Measurements from ENCODE around the gene PECR.
A peak's percentile ranks its signal among the peaks of the same experiment; 100 is the strongest.

Gene PECR

DNA sequence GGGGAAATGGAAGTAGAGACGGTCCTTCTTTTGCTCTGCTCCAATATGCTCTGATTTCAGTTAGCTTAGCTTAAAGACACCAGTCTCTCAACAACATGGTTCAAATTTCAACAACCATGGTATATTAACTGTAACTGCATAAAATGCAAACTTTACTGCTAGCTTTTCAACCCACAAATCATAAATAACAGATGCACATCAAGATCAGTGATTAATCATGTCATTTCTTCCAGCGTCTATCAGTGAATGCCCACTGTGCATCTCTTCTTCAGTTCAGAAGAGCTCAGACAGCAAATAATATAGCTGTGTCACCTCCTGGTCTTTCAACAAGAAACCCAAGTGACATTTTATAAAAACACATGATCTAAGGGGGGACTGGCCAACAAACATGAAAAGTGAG, 12.6 kb downstream of the PECR start:
- no peak for DNase-seq

DNA sequence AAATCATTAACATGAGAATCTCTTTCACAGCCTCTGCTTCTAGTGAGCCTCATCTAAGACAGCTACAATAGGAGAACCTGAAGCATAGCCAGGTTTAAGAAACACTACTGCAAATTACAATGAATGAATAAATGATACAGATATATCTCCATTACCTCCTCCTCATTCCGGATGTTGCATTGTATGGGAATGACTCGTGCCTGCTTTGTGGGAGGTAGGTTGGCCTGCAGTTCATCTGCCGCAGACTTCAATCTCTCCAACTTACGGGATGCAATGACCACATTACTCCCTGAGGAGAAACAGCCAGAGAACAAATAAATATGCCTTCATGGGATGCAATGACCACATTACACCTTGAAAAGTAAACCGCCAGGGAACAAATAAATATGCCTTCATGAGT, 15.4 kb downstream of the PECR start:
- no peak for DNase-seq

DNA sequence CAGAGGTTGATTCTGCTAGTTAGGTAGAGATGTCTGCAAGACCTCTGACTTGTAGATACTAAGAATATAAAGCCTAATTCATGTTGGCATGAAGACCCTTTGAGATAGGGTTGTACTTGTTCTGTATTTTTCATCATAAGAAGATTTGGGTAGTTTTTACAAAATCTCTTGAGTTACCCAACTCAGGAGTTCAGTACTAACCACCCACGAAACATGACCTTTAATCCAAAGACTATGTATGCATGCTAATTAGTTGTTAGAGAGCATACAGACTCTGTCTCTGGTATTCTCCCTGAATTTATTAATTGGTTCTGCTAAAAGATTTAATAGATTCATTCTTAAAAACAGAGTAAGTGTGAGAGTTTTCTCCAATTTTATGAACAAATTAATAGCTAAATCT, 16.9 kb downstream of the PECR start:
- no peak for DNase-seq

DNA sequence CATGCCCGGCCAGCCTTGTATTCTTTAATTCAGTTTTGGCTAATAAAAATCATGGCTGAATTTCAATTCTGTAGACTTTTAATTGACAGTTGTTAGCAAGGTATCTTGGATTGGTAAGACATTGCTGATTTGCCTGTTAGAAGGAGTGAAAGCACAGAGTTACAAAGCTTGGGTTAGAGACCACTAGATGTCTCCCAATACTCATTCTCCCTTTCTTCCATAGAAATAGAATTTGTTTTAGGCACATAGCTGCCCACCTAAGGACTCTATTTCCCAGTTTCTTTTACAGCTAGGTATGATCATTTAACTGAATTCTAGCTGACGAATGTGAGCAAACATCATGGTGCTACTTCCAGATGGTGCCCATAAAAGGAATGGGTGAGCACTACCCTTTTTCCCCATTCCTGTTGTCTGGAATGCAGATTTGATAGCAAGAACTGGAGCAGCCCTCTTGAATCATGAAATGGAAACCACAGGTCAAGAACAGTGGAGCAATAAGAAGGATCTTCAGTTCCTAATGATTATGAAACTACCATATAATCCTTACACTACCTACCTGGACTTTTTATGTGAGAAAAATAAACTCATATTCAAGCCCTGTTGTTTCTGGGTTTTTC, 17.5 kb downstream of the PECR start:
- no peak for DNase-seq

DNA sequence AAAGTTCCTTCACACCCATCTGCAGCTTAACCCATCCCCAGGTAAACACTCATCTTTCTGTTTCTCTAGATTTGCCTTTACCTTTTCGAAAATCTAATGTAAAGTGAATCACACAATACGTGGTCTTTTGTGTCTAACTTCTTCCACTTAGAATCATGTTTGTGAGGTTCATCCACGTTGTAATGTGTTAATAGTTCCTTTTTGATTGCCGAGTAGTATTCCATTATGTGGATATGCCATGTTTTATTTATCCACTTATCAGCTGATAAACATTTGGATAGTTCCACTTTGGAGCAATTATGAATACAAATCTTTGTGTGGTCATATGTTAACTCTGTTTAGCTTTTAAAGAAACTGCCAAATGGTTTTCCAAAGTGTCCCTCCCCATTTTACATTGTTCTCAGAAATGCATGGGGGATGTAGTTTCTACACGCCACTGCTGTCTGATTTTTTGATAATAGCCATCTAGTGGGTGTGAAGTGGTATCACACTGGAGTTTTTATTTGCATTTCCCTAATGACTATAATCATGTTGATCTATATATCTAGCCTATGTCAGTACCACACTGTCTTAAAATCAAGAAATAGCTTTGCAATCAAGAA, 22.3 kb downstream of the PECR start:
- no peak for DNase-seq

DNA sequence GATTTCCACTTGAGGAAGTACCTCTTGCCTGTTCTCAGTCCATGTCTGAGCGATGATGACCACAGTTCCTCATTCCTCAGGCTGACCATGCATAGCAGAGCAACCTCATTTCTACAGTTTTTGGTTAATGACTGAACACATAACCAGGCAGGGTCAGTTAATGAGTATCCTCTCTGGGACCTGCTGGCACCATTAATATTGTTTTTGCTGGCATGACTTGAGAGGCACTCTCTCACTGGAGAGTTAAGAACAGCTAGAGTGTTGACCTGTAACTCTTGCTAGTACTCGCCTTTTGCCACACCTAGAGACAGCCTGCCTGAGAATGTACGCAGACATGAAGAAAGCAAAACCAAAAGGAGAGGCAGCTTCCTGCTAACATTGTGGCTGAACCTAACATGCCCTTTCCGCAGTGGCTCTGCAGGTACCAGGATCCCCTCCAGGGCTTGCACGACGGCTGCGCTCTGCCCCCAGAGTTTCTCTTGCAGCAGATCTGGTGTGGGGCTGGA, 23.9 kb downstream of the PECR start:
- peak; percentile 56 for DNase-seq

DNA sequence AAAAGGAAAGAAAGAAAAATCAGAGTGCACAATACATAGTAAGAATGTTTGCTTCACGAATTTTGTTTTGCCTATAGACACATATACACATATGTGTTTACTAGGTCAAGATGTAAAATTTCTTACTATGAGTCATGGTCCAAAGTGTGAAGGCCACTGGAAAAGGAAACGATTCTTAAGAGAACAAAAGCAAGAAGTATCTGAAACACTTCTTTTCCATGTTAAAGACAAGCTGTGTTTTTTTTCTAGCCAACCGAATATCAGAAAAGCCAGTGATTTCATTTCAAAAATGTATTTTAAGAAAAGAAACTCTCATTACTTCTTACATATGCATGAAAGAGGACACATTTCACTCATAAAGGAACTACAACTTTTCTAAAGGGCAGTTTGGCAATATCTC, 24.9 kb downstream of the PECR start:
- no peak for DNase-seq

DNA sequence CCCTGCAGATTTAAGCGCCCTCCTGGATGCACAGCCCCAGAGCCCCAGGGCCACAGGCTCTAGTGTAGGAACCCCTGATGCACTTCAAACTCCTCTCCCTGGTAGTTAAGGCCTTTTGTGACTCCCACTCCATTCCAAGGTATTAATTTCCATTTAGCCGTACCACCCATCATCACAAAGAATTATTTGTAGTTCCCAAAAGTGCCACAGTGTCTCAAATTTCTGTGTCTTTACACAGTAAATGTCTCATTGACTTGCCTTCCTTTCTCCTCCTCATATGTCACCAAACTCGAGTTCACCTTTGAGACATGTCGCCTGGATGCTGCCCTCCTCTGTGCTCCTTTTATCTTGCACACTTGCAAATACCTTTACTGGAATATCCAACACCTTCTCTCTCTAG, 25.9 kb downstream of the PECR start:
- DNase-seq, result no peak

DNA sequence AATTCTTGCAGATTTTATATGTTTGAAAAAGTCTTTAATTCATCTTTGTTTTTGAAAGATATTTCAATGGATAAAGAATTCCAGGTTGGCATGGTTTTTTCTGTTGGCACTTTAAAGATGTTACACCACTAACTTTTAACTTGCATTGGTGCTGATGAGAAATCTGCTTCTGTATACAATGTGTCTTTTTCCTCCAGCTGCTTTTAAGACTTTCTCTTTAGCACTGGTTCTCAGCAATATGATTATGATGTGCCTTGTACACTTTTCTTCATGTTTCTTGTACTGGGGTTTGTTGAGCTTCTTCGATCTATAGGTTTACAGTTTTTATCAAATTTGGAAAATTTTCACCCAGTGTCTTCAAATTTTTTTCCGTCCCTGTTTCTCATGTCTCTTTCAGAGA, 29.2 kb downstream of the PECR start:
- no peak for DNase-seq

DNA sequence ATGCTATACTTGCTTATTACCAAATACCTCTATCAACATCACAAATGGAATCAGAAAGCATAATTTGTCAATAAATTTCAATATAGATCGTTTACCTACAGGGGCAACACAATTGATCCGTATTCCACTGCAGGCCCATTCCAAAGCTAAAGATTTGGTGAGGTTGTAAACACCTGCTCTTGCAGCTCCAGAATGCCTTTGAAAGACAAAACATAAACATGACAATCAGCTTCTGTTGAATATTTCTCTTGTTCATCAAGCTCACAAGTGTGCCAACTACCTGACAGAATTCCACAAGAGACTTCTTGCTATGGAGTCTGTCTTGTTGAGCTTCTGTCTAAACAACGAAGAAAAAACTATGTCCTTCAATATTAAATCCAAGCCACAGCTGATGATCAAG, 30.3 kb downstream of the PECR start:
- DNase-seq, result no peak

DNA sequence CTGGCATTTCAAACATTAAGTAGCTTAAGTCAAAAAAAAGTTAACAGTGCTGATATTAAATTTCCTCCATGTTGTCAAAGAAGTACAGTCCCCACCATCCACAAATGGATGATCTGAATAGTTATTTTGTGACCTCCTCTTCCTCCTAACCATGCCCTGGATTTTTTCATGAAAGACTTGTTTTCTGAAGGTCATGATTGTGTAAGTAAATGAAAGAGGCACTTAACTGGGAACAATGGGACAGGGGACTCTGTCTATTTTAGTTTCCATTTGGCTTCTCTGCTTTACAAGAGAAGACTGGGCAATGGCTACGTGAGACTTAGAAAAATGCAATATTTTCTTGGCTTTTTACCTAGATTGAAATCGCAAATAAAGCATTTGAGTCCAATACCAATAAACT, 32.2 kb downstream of the PECR start:
- no peak for DNase-seq

DNA sequence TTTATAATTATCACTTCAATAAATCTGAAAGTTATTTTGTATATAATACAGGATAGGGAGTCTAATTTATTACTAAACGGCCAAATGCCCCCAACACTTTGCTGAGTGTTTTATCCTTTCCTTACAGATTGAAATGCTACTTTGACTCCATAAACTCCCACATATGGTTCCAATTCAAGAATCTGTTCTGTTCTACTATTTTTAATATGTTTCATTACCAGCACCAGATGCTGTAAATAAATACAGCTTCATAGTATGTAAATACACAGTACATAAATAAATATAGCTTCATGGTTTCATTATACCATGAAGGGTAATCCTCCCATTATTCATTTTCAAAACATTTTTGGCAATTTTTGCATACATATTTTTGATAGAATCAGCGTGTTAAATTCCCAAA, 34.2 kb downstream of the PECR start:
- no peak for DNase-seq

DNA sequence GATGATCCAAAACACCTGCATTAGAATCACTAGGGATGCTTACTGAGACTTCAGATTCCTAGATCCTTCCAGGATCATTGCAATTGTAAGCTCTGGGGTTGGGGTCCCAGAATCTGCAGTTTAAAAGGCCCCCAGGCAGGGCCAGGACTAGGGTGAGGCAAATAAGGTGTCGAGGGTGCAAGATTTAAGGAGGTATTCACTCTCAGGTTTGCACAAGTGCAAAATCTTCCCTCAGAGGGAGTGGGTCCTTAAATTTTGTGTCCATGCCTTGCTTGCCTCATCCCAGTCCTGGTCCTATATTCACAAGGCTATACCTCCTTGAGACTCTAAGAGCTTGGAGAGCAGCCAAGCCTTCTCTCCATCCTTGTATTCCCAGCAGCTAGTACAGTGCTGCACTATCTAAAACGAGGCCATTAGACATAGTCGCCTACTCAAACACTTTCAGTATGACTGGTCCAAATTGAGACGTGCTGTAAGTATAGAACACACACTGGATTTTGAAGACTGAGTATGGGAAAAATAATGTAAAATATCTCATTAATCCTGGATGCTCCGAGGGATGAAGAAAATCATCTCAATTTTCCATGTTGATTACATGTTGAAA, 36.6 kb downstream of the PECR start:
- no peak for DNase-seq

DNA sequence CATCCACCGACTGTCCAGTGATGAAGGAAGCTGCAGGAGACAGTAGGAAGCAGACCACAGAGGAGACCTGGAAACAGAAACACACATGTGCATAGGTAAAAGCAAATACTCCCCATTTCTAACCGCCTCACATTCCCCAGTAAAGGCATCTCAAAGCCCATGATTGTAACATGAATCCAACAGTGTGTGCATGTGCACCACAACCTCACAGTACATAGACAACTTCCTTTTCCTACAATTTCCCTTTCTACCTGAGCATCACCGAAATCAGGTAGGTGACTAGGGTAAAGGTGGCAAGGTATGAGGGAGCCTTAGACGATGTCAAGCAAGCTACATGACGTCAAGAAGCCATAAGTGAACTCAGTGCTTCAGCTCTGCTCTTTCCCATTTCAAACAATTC, 37.7 kb downstream of the PECR start:
- DNase-seq, result no peak

DNA sequence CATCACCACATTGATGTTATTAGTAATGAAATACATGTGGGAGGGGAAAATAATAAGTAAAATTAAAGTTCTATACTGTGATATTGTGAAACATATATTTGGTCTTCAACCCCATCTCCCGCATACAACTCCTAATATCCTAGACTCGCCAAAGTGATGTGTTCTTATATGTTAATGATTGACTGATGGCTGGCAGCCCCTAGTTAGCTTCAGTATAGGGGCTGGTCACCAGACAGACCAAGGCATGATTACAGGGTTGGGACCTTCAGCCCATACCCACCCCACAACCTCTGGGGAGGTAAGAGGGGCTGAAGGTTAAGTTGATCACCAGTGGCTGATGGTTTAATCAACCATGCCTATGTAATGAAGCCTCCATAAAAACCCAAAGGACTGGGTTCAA, 40.2 kb downstream of the PECR start:
- no peak for DNase-seq

DNA sequence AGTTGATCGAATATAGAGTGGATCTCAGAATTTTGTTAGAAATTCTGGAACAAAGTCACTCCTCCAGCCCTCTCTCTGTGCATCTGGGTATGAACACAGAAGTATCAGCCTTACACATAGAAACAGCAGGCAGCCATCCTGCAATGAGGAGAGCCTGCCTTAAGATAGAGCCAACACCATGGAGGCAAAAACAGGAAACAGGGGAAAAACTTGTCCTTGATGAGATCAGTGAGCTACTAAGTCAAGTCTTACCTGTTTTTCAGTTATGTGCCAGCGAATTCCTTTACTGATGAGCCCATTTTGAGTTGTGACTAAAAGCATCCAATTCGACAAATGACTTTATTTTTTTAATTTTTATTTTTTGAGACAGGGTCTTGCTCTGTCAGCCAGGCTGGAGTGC, 41.7 kb downstream of the PECR start:
- DNase-seq, result no peak

DNA sequence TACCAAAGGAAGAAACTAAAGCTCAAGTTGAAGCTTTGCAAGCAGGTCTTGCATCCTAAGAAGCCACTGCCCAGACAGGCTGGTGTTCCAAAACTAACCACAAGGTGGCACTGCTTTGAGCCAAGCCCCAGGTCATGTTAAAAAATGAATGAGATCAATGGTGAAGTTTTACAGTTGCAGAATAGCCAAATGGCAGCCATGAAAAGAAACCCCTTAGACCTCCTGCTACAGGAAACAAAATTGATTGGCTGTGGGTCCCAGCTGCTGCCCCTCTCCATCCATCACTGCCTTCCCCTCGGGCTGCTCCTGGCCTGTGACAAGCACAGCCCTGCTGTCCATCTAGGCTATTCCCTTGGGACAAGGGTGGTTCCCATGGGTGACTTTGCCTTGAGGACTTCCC, 47.5 kb downstream of the PECR start:
- peak; percentile 83 for DNase-seq

DNA sequence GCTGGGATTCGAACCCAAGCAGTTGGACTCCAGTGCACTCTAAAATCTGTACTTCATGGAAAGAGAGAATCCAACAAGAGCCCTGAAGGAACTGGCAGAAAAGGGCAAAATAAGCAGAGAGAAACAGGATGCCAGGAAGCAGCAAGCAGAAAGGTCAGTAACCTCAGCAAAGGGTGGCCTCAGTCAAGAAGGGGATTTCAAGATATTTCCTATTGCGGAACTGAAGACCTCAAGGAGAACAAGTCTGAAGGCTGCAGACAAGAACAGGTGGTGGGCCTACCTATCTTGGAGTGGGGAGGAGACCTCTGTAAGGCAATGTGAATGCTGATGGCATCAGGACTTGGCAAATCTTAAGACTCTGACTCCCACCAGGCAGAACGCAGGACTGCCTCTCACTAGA, 48.2 kb downstream of the PECR start:
- DNase-seq, result no peak

DNA sequence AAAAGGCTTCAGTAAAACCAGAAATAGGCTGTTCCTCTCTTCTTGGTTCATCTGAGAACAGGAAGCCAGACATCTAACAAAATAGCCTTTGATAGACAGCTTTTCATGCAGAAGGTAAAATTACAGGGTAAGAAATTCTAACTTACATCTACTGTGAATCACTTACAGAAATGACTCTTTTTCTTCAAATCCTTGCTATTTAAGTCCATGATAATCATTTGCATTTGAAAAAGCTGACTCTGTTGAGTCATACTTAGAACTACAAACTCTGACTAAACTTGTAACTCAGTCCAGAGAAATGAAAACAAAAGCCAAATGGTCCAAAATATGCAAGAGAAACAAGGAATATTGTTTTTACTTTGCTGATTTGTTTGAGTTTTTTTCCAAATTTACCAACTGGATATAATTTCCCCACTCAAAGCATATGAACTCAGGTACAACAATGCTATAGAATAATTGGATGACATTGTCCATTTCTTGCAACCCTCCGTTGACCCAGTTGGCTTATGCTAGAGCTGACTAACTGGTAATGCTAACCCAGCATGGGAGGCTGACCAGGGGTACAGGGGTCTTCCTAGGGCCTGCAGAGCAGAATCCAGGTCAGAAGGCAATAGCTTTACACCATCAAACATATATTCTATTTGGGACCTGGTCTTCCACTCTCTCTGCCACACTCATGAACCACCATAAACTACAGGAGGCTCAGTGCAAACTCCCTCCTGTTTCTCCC, 49.5 kb downstream of the PECR start:
- DNase-seq, result no peak

DNA sequence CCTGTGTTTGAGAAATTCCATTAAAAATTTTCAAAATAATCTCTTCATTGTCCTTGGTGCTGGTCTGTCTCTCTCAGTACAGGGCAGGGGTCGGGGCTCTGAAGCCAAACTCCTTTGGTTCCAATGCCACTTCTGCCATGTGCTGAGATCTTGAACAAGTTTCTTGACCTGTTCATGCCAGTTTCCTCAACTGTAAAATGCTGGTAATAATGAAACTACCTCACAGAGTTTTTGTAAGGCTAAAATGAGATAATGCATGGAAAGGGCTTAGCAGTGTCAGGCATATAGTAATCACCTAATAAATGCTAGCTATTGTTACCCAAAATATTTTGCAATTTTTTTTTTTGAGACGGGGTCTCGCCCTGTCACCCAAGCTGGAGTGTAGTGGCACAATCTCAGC, 51.4 kb downstream of the PECR start:
- no peak for DNase-seq

DNA sequence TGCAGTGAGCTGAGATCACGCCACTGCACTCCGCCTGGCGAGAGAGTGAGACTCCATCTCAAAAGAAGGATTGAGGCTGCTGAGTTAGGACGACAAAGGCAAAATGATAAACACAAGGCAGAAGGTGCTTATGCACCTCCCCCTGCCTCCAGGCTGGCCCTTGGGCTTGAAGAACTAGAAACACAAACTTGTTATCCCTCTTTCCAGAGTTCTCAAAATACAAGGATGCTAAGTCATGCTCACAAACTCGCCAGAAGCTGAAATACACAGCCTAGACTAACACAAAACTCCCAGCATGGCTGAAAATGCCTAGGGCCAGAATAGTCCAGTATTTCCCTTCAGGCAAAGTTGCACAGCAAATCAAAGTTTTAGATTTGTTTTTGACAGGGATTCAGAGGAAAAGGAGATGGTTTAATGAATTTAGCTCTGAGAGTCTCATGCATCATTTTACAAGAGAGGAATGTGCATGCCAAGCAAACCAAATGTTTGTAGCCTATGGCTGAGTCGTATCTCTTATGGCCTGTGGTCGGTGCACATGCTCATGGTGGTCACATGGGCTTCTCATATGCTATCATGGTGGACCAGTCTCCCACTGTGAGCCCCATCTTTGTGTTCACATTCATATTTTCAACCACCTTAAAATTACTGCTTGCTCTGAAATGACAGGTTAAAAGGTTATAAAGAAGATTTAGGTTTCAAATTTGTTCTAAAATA, 52.0 kb downstream of the PECR start:
- no peak for DNase-seq

DNA sequence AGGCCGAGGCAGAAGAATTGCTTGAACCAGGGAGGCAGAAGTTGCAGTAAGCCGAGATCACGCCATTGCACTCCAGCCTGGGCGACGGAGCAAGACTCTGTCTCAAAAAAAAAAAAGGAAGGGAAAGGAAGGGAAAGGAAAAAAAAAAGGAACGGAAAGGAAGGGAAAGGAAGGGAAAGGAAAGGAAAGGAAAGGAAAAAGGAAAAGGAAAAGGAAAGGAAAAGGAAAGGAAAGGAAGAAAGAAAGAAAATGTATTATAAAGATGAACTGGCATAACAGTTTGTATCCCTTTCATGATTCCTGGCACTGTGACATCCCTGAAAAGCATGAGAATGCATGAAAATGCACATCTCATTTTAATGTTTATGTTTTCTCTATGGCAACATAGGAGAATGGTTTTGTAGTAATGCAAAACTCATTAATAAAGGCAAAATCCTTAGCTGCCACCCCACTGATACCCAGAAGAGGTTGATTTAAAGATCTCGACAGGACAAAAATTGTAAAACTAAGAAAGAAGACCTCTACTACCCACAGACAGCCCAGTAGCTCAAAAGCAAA, 56.8 kb downstream of the PECR start:
- DNase-seq, result no peak

DNA sequence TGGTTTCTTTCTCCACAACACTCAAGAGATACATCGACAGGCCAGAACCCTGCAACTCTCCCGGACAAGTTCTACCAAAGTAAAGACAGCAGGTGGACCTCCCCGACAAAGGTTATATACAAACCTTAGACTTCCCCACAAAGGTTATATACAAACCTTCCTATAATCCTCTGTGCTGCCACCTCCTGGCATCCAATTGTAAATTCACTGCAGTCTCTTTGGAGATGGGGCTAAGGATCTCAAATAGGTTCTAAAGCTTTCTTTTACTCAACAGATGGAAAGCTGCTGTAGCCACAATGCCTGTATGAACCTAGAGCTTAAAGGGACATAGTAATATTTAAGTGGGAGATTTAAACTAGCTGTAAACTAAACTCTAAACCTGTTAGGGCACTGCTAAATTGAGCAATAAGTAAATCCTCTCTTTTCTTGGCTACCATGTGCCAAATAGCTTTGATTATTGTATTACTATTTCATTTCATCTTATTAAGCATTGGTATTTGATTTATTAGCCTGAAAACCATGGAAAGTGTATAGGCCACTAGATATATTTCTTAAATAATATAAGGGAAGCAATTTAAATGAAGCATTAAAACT, 58.5 kb downstream of the PECR start:
- peak; percentile 49 for DNase-seq

All from activated naive CD4-positive, alpha-beta T cell treated with Interleukin-2 at 50 U/mL for 16 hours (primary cell).